ENCODE data around the gene TNFSF15.

GRCh38 chr9:114757395-114757794, 48.4 kb downstream of the TNFSF15 start:
- TF ChIP-seq POLR2A (IDR thresholded peaks at IDR 0.05), result no peak
- TF ChIP-seq POLR2AphosphoS5 (IDR thresholded peaks at IDR 0.05), result no peak
- no peak for TF ChIP-seq CTCF (IDR thresholded peaks at IDR 0.05)
